Measurements from ENCODE around the gene TNFRSF21.

Gene TNFRSF21

DNA sequence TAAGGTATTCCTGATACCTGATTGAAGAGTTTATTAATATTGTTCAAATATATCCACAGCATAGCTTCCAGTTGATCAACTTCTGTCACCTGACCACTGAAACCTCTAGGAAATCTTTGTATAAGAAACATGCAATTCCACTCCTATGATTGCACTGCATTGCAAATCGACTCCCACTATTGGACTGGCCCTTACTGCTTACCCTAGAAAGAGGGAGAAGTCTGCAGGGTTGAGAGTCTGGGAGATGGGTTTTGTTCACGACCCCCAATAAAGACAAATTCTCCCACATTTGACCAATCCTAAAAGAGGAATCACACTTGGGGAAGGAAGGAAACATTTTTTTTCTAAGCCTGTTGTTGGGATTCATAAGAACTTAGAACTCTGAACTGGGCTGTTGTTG, 43.7 kb downstream of the TNFRSF21 start:
- no peak overlapping the region for H3K4me3 ChIP-seq (ENCODE audit: control insufficient read depth, low read depth, low read length)
- TF ChIP-seq, protein P1, sequence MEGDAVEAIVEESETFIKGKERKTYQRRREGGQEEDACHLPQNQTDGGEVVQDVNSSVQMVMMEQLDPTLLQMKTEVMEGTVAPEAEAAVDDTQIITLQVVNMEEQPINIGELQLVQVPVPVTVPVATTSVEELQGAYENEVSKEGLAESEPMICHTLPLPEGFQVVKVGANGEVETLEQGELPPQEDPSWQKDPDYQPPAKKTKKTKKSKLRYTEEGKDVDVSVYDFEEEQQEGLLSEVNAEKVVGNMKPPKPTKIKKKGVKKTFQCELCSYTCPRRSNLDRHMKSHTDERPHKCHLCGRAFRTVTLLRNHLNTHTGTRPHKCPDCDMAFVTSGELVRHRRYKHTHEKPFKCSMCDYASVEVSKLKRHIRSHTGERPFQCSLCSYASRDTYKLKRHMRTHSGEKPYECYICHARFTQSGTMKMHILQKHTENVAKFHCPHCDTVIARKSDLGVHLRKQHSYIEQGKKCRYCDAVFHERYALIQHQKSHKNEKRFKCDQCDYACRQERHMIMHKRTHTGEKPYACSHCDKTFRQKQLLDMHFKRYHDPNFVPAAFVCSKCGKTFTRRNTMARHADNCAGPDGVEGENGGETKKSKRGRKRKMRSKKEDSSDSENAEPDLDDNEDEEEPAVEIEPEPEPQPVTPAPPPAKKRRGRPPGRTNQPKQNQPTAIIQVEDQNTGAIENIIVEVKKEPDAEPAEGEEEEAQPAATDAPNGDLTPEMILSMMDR (IDR thresholded peaks at IDR 0.05; ENCODE audit: control insufficient read depth, insufficient read depth, low read depth, low read length, missing control alignments), result no peak
- no peak for DNase-seq (ENCODE audit: low read depth)

DNA sequence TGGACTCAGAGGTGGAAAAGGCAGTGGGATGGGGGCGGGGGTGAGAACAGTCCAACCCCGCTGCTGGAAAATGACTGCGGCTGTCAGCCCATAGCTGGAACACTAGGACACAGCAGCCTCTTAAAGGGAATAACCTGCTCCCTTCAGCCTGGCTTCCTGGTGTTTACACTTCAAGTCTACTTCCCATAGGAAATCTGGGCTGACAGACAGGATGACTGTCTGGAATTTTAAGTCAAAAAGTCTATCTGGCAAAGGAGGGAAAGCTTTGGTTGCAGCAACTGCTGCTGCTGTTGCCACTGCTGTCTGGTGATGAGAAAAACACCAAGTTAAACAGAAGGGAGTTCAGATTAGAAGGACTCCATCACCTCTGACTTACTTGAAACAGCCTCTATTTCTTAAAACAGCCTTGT, 44.9 kb downstream of the TNFRSF21 start:
- DNase-seq (ENCODE audit: low read depth), result no peak
- TF ChIP-seq, protein P1 (IDR thresholded peaks at IDR 0.05; ENCODE audit: control insufficient read depth, insufficient read depth, low read depth, low read length, missing control alignments), result no peak
- no peak overlapping the region for H3K4me3 ChIP-seq (ENCODE audit: control insufficient read depth, low read depth, low read length)

DNA sequence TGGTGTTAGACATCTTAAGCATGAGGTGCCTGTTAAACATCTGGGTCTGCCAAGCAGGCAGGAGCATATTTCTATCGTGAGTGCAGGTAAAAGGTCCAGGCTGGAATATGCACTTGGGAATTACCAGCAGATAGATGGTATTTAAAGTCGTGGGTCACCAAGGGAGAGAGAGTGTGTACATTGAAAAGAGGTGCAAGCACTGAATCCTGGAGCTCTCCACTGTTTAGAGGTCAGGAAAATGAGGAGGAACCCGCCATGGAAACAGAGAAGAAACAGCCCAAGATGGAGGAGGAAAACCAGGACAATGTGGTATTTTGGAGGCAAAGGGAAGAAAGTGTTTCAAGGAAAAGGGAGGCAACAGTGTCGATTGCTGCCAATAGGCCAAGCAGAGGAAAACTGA, 46.4 kb downstream of the TNFRSF21 start:
- TF ChIP-seq, protein P1 (IDR thresholded peaks at IDR 0.05; ENCODE audit: control insufficient read depth, insufficient read depth, low read depth, low read length, missing control alignments), result no peak
- no peak for DNase-seq (ENCODE audit: low read depth)

DNA sequence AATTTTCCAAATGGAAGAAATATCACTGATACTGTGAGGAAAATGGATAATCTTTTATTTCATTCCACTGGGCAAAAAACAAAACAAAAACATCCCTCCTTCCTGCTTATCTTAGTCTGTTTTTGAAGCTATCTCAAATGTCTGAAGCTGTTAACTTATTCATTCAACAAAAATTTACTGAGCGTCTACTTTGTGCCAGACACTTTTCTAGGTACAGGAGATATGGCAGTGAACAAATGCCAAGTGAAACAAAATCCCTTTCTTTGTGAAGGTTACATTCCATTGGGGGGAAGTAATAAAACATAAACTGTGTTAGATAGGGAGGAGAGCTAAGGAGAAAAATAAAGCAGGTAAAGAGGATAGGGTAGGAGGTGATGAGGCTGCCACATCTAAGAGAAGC, 47.5 kb downstream of the TNFRSF21 start:
- H3K4me3 ChIP-seq (ENCODE audit: control insufficient read depth, low read depth, low read length), result no peak overlapping the region
- no peak for DNase-seq (ENCODE audit: low read depth)
- TF ChIP-seq, protein P1 (IDR thresholded peaks at IDR 0.05; ENCODE audit: control insufficient read depth, insufficient read depth, low read depth, low read length, missing control alignments), result no peak

More for the DNA sequence above, 46.4 kb downstream of the TNFRSF21 start:
- H3K4me3 ChIP-seq (ENCODE audit: control insufficient read depth, low read depth, low read length), result no peak overlapping the region

DNA sequence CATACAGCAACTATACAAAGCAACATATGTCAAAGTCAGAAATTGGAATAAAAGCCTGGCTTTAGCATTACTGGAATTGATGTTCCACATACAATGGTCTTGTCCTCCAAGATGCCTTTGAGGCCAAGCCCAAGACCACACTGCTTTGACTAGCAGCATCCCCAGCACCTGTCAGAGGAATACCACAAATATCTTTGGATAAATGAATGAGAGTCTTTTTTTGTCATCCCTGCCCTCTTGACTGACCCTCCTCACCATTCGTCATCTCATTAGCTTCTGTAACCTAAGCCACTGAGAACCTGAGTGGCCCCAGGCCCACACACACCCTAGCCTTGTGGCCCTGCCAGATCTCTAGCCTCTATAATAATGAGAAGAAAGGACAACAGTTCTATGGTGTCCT, 48.5 kb downstream of the TNFRSF21 start:
- H3K4me3 ChIP-seq (ENCODE audit: control insufficient read depth, low read depth, low read length), result no peak overlapping the region
- no peak for DNase-seq (ENCODE audit: low read depth)
- TF ChIP-seq, protein P1 (IDR thresholded peaks at IDR 0.05; ENCODE audit: control insufficient read depth, insufficient read depth, low read depth, low read length, missing control alignments), result no peak

DNA sequence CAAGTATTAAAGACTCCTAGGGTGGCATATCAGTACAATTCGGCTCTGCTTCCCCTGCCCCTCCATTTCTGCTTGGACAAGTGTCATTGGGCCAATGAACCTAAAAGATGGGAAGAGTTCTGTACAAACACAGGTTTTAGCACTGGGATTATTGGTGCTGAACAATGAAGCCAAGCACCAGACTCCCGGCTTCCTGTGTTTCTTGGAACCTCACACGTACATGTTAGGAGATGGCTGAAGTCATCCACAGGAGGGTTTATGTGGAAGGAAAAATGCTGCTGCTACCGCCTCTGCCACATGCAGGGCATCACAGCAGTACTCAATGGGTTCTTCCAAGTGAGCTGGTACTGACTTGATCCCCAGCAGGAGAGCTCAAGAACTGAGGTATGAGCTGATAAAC, 49.7 kb downstream of the TNFRSF21 start:
- no peak for DNase-seq (ENCODE audit: low read depth)
- TF ChIP-seq, protein P1 (IDR thresholded peaks at IDR 0.05; ENCODE audit: control insufficient read depth, insufficient read depth, low read depth, low read length, missing control alignments), result no peak
- H3K4me3 ChIP-seq (ENCODE audit: control insufficient read depth, low read depth, low read length), result no peak overlapping the region

All from AG09309 (cell line).